Measurements from ENCODE around the gene HNF1A.

DNA sequence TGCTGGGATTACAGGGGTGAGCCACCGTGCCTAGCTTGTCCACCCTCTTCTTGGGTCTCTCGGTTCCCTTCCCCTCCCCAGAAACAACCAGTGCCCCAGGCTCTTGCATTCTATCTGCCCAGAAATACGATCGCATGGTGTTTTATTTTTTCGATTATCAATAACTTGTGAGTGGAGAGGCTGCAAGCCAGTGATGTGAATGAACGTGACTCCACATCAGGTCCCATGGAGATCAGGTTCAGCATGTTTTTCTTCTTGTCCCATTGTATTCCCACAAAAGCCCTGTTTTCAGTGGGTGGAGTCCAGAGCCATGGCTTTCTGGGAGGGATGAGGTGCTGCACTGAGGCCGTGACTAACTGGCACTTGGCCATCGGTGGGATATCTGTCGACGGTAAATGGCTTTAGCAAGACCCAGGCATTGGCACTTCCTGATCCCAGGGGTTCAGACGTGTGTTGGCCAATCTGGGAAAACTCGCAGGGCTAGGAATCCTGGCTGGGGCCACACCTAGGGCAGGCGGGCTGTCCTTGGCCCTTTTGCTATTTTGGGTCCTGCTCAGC is 12.7 kb upstream of the HNF1A start:
- TF ChIP-seq POLR2A (IDR thresholded peaks at IDR 0.05; ENCODE audit: low read depth, low read length) = no peak
- no peak for TF ChIP-seq CHD2 (IDR thresholded peaks at IDR 0.05; ENCODE audit: borderline replicate concordance, low read depth, low read length)
- no peak for TF ChIP-seq ETV6 (conservative IDR thresholded peaks at IDR 0.05 in 1 of 2, IDR thresholded peaks at IDR 0.05 in 1 of 2; ENCODE audit: borderline replicate concordance in 1 of 2, low read depth in 1 of 2)
- TF ChIP-seq RBBP5 (conservative IDR thresholded peaks at IDR 0.05) = no peak
- TF ChIP-seq CTCF (IDR thresholded peaks at IDR 0.05 in 2 of 3, conservative IDR thresholded peaks at IDR 0.05 in 1 of 3; ENCODE audit: control insufficient read depth in 2 of 3, extremely low read depth in 1 of 3, insufficient read depth in 1 of 3, low read depth in 3 of 3, low read length in 3 of 3) = no peak
- no peak for TF ChIP-seq REST (IDR thresholded peaks at IDR 0.05; ENCODE audit: low read depth, low read length)
- TF ChIP-seq, protein P1, sequence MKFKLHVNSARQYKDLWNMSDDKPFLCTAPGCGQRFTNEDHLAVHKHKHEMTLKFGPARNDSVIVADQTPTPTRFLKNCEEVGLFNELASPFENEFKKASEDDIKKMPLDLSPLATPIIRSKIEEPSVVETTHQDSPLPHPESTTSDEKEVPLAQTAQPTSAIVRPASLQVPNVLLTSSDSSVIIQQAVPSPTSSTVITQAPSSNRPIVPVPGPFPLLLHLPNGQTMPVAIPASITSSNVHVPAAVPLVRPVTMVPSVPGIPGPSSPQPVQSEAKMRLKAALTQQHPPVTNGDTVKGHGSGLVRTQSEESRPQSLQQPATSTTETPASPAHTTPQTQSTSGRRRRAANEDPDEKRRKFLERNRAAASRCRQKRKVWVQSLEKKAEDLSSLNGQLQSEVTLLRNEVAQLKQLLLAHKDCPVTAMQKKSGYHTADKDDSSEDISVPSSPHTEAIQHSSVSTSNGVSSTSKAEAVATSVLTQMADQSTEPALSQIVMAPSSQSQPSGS (IDR thresholded peaks at IDR 0.05; ENCODE audit: low read length) = no peak
- TF ChIP-seq NR2C2 (IDR thresholded peaks at IDR 0.05; ENCODE audit: borderline replicate concordance, control insufficient read depth, insufficient read length, low read depth) = no peak
- TF ChIP-seq YY1 (IDR thresholded peaks at IDR 0.05; ENCODE audit: low read depth, low read length) = no peak
- no peak for TF ChIP-seq CBX5 (IDR thresholded peaks at IDR 0.05; ENCODE audit: low read depth)
- TF ChIP-seq ASH2L (IDR thresholded peaks at IDR 0.05; ENCODE audit: borderline replicate concordance, low read depth) = no peak
- no peak for TF ChIP-seq EP300 (IDR thresholded peaks at IDR 0.05; ENCODE audit: borderline replicate concordance in 1 of 2, control insufficient read depth in 1 of 2, low read depth in 2 of 2, low read length in 2 of 2)
- TF ChIP-seq FOXM1 (IDR thresholded peaks at IDR 0.05; ENCODE audit: low read depth, low read length) = no peak
- no peak for TF ChIP-seq RAD21 (IDR thresholded peaks at IDR 0.05; ENCODE audit: insufficient read depth, low read depth, low read length)

Measured in GM12878 (cell line).